DND-41 (cell line): ENCODE measurements around the gene RALGAPA2.

Experiments used
- CTCF ChIP-seq: IDR thresholded peaks from 2 replicates; pipeline ENCODE4 v1.5.1; 2012; ENCODE audit warnings: borderline replicate concordance, low read length, moderate library complexity, mild to moderate bottlenecking; ENCODE audit not compliant: poor library complexity, severe bottlenecking; ENCODE audit errors: extremely low read depth
- EZH2 ChIP-seq: IDR thresholded peaks from 3 replicates; pipeline ENCODE4 v1.6.1; 2012; ENCODE audit warnings: borderline replicate concordance, low read depth, mild to moderate bottlenecking, moderate library complexity, low read length, inconsistent platforms; ENCODE audit not compliant: severe bottlenecking

GRCh38 chr20:20362774-20363433, 349.5 kb downstream of the RALGAPA2 start:
- TF ChIP-seq CTCF (no peak), EZH2 (no peak)
